ENCODE results near the gene VWA3A.
"Not testable (repeated sequence)": the region's sequence is repeated elsewhere in the genome, so short reads cannot be mapped to it uniquely, and the experiment has no call there.

The VWA3A gene, protein sequence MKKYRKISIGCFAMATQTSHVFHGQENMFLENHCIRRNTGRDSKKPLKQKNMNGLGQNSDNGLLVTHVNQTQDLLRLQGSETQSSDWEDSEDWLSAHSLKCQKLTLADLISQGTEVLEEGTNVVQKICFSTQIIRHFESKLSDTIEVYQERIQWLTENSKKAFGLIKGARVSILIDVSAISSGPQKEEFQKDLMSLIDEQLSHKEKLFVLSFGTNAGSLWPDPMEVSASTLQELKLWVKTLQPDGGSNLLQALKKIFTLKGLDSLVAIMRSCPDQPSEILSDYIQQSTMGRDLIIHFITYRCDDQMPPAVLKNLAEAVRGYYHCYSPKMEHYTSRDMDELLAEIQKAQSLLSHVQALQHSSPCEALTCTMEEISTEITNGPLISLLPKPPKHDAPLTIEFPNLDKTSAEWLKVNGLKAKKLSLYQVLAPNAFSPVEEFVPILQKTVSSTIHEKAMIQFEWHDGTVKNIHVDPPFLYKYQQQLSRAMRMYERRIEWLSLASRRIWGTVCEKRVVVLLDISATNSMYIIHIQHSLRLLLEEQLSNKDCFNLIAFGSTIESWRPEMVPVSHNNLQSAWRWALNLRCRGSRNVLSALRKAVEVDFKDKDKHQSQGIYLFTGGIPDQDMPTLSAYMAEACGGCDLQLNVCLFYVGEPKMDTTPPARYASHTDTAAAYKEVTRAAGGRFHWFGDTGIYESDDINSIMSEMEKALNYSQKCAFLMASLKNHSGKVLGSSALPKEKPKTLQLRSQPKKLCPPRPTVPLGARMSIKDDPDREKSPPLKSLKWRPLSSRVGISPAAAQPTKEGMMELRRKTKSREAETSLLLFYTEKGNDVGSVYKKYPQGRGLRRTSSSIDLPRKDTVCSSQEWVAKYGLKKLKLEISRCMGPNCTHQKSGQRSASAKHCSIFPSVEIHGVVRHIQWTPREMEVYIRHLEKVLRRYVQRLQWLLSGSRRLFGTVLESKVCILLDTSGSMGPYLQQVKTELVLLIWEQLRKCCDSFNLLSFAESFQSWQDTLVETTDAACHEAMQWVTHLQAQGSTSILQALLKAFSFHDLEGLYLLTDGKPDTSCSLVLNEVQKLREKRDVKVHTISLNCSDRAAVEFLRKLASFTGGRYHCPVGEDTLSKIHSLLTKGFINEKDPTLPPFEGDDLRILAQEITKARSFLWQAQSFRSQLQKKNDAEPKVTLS

DNA sequence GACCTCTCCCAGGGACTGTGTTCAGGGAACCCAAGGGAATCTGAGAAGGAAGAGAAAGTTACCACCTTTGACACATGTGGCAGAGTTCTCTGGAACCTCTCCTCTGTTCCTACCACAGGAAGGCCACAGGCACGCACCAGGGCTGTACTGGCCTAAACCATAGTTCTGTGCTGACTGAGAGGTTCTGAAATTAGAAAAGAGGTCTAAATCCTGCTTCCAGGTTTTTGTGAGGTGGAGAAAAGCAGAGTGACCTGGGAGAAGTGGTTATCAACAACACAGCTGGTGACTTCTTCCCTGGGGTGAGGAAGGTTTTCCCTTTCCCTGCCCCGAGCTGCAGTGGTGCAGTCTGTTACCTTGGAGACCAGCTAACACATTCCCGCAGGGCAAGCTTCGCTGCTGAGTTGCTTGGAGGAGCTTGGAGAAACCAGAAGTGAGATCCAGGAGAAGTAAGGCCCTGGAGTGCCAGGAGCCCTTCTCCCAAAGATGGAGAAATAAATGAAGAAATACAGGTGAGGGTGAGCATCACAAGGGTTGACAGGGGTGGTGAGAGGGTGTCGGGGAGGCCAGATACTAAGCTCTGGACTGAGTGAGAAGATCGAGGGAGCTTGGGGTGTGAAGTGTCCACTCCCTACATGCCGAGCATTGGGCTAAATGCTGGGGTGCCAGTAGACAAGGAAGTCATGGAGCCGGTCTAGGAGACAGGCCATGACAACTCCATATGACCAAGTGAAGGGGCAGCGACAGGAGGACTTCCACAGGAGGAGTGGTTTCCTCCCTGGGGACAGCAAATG is at the start of gene VWA3A:
Gene VWA3A, plus strand, starts transcription at position 399 of the 791 bp plus-strand sequence. Its CDS starts 97 bp downstream, at position 496.
- no peak for DNase-seq (ENCODE audit: low spot score)
- FAIRE-seq: no peak

DNA sequence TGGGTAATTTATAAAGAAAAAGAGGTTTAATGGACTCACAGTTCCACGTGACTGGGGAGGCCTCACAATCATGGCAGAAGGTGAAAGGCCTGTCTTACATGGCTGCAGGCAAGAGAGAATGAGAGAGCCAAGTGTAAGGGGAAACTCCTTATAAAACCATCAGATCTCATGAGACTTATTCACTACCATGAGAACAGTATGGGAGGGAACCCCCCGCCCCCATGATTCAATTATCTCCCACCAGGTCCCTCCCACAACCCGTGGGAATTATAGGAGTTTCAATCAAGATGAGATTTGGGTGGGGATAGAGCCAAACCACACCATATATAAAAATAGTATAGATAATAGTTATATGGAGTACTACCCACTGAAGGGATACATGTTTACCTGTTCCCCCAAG is 48.5 kb upstream of the VWA3A start:
- FAIRE-seq; DNase-seq (ENCODE audit: low spot score): not testable (repeated sequence)

DNA sequence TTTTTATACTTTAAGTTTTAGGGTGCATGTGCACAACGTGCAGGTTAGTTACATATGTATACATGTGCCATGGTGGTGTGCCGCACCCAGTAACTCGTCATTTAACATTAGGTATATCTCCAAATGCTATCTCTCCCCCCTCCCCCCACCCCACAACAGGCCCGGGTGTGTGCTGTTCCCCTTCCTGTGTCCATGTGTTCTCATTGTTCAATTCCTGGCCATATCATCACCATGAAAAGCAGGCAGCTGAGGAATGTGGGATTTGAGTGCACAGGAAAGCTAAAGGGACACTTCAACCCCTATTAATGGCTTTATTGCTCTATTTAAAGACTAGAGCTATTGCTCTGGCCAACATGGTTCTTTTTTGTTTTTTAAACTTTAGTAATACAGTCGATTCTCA is 46.5 kb upstream of the VWA3A start:
- DNase-seq (ENCODE audit: low spot score); FAIRE-seq: not testable (repeated sequence)

DNA sequence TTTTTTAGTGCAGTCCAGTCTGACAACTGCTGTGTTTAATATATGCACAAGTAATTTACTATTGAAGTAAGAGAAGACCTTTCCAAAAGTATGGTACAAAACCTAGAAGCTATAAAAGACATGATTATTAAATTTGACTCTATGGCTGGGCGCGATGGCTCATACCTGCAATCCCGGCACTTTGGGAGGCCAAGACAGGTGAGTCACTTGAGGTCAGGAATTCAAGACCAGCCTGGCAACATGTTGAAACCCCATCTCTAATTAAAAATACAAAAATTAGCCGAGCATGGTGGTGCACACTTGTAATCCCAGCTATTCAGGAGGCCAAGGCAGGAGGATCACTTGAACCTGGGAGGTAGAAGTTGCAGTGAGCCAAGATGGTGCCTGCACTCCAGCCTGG is 41.4 kb upstream of the VWA3A start:
- FAIRE-seq (no peak), DNase-seq (ENCODE audit: low spot score) (no peak)

DNA sequence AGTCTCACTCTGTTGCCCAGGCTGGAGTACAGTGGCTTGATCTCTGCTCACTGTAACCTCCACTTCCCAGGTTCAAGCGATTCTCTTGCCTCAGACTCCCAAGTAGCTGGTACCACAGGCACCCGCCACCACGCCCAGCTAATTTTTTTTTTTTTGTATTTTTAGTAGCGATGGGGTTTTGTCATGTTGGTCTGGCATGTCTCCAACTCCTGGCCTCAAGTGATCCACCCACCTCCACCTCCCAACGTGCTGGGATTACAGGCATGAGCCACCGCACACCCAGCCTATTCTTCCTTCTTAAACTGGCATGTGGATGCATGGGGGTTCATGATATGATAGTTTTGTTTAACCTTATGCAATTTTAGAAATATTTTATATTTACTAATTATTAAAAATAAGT is 39.4 kb upstream of the VWA3A start:
- DNase-seq (ENCODE audit: low spot score) (no peak), FAIRE-seq (no peak)

DNA sequence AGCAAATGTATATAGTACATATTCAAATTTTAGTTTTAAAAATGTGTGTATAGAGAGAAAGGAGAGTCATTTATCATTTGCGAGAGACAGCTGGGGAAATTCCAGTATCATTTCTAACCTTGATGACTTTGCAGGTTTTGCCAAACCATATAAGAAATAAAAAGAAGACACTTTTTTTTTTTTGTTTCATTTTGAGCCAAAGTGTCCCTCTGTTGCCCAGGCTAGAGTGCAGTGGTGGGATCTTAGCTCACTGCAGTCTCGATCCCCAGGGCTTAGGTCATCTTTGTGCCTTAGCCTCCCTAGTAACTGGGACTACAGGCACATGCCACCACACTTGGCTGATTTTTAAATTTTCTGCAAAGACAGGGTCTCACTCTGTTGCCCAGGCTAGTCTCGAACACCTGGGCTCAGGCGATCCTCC is 38.4 kb upstream of the VWA3A start:
- FAIRE-seq: no peak
- DNase-seq (ENCODE audit: low spot score): no peak

DNA sequence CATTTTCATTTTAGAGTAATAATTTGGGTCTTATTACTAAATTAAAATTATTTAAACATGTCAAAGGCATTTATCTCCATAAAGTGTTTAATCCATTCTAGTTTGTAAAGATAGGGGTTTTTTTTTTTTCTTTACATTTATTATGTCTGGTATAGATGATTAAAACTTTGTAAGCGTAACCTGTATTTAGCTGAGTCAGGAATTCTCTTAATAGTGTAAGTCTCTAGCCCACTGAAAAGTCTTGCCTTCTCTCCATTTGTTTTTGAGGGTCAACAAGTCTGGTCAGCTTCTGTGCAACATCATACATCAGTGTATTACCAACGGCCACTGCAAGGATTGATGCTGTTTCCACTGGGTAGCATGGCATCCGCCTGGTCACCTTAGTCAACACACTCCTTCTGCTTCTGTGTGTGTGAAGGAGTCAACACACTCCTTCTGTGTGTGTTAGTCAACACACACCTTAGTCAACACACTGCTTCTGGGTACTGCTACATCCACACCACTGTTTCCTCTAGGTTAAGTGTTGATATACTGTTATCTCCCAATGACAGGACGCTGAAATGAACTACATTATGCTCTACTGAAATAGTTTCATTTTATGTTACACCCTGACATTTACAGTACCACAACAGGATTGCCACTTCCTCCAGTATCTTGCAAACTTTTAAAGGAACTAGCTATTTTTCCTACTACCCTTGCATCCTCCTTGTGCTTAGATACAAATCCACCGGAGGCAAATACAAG is 37.3 kb upstream of the VWA3A start:
- DNase-seq (ENCODE audit: low spot score) (no peak), FAIRE-seq (no peak)

DNA sequence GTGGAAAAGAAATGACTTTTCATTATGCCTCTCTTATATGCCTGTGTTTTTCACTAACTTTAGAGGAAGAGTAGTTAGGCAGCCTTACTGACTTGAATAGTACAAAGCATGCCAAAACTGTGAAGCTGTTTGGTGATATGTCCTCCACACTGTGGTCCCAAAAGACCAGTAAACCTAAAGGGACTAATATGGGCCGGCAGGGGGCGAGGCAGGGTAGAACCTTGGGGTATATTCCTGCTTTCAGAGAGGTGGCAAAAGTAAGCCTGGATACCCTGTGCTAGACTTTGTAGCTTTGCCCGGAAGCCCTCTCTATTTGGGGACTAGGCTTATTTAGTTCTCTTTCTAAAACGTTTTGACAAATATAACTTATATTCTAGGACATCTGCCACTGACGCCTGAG is 36.5 kb upstream of the VWA3A start:
- no peak for FAIRE-seq

DNA sequence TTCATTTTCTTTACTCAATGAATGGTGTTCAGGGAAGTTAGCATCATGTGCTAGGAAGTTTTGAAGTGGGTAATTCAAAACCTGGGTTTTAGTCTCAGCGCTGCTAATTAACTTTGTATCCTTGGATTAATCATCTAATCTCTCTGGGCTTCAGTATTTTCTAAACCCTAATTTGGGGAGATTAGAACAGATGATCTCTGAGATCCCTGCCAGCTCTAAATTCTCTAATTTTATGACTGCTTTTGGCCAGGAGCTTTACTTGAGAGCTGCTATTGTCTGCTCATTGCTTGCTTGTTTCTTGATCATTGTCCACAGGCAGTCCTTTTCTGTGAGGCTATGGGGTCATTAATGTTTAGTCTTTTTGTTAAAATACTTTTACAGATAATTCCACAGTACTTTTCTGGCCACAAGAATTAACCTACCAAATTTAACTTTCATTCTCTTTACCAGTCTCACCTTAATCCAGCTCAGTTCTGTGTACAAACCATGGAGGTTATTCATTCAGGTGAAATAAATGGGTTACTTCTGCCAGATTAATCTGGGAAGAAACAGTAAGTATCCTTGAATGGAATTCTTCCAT is 28.4 kb upstream of the VWA3A start:
- FAIRE-seq: no peak

More for the DNA sequence above, 36.5 kb upstream of the VWA3A start:
- no peak for DNase-seq (ENCODE audit: low spot score)

DNA sequence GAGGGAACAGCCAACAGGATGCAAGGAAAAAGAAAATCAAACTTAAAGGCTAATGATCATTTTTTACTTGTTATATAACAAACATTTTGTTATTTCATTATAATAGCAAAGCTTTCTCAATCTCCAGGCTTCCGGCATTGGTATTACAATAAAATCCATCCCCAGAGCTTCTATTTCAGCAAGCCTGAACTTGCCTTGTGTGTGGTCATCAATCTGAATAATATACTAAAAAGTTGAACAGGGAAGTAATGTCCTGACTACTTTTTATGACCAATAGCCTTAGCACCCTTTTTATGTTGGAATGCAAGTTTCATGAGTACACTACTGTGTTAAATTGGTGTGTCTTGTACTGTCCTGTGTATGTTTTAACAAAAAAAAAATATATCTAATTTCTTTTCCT is 27.1 kb upstream of the VWA3A start:
- FAIRE-seq: no peak
- no peak for DNase-seq (ENCODE audit: low spot score)

More for the DNA sequence above, 28.4 kb upstream of the VWA3A start:
- no peak for DNase-seq (ENCODE audit: low spot score)

DNA sequence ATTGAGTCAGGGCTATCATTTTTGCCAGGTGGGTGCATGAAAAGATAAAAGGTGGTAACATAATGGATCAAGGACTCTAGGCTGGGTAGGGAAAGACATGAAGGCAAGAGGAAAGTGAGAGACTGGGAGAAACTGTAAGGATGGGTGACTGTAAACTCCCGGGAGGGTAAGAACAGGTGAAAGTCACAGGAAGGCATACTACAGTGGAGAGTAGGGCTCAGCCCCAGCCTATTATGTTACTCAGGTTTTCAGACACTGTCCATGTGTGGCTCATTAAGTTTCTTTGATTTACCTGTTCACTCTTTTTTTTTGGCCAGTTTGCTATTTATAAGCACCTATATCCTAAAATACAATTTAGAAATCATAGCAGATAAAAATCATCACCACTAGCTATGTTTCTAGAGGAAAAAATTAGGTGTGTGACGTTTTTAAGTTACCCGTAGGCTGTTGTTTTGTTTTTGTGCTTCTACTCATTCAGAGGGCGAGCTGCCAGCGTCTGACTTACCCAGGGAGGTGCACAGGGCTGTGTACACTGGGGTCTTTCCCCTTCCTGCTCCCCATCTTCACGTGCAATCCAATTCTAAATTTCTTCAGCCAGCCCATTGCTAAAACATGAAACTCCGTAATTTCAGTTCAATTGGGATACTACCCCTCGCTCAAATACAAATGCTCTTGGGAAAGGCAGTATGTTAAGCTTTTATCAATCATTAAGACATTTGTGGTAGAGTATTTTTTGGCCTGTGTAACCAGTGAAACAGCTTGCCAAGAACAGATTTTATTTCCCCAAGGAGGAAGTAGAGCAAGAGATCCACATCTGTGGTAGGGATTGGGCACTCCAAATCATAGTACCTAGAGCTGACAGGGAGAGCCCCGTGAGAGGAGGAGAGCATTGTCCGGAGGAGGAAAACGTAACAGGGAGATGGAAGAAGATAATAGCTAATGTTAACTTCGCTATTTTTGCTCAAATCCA is 21.7 kb upstream of the VWA3A start:
- no peak for DNase-seq (ENCODE audit: low spot score)
- no peak for FAIRE-seq

DNA sequence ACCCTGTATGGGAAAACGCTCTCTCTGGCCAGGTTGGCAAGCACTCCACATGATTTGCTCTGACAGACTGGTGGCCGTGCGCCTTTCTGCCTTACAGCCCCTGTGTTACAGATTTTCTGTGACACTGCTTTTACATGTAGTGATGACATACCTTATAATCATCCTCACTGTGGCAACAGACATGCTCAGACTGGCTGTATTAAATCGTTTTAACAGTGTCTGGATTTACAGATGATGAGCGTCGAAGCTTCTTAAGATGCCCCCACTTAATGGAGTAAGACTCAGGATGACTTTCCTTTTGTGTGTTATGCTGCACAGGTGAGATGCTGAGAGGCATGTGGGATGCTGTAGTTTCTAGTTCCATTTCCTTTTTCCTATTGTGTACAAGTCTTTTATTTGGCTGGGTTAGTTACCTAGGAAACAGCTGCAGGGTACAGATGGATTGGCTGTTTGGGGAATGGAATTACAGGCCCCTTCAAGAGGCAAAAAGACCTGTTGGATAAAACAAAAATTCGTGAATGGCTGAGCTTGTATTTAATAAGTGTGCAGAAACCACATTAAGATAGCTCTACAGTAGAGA is 20.9 kb upstream of the VWA3A start:
- DNase-seq (ENCODE audit: low spot score) (no peak), FAIRE-seq (no peak)

DNA sequence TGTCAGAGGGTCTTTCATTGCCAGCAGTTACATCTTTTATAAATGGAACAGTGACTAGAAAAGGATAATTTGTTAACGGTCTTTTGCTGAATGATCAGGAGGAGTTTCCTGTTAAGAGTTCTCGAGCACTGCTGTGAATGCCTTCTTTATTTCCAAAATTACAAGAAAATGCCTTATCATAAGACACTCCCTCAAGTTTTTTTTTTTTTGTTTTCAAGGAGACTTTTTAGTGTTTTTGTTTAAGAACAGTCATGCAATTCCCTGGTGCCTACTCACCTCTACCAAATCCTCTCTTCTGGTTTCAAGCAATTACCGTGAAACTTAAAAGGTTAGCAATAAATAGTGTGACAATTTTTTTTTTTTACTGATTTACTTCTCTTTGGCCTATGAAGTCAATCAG is 19.0 kb upstream of the VWA3A start:
- DNase-seq (ENCODE audit: low spot score) (no peak), FAIRE-seq (no peak)

DNA sequence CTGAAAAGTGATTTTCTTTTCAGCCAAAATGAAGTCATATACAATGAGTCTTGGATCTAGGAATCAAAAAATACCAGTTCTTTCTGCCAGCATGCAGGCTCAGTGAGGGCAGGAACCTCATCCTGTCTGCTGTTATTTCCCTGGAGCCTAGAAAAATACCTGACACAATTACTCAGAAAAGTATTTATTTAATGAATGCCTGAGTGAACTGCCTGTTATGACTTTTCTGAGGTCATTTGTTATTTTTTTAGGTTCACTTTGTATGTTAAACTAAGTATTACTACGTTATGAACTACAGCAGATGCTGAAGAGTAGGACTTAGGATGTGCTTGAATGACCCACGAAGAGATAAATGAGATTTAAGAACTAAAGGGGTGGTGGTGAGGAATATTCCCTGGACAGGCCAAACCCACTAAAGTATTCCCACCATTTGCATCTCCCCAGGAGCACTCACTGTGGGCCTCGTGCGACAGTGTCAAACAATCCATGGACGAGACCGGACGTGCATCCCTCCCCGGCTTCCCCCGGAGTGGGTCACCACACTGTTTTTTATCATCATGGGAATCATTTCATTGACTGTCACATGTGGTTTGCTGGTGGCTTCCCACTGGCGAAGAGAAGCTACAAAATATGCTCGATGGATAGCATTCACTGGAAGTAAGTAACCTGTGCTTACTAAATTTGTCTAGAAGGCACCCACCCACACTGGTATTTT is 17.1 kb upstream of the VWA3A start:
- FAIRE-seq (no peak), DNase-seq (ENCODE audit: low spot score) (peak; percentile 24)

DNA sequence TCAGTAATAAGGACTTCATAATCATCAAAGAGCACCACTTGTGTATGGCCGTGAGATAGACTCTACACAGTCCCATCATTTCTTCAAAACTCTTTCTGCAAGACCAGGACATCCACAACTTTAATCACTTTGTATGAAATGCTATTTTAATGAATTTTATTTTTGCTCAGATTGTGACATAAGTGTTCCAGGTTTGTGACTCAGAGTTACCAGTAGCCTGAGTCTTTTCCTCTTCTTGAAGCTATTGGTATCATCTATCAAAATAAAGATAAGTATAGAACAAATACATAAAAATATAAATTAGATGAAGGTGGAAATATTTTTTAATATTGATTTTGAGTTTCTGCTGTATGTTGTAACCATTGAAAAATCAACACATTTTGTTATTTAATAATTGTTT is 16.6 kb upstream of the VWA3A start:
- FAIRE-seq: no peak

DNA sequence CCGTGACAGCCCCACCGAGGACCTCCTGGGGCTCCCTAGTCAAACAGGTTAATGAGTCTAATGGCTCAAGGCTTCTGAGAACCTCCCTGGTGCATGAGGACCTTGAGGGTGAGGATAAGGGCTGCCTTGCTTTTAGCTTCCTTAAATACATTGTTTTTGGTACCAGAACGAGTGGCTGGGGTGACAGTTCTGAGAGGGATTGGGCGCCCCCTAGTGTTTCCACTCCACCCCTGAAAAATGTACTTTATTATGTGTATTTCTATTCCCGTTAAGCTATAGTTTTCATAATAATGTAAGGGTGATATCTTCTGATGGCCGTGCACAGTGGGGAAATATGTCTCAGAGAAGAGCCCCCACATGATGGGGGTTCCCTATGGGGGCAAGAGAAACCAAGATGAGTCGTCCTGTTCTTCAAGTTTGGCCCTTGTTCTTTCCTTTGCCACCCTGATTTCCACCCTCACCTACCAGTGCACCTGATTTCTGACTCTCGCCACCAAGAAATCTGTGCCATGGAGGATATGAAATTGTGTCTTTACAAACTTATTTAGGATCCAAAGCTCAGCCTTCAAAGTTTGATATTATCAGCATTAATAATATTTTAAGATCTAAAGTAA is 14.5 kb upstream of the VWA3A start:
- peak; percentile 7 for DNase-seq (ENCODE audit: low spot score)
- no peak for FAIRE-seq

More for the DNA sequence above, 16.6 kb upstream of the VWA3A start:
- no peak for DNase-seq (ENCODE audit: low spot score)

DNA sequence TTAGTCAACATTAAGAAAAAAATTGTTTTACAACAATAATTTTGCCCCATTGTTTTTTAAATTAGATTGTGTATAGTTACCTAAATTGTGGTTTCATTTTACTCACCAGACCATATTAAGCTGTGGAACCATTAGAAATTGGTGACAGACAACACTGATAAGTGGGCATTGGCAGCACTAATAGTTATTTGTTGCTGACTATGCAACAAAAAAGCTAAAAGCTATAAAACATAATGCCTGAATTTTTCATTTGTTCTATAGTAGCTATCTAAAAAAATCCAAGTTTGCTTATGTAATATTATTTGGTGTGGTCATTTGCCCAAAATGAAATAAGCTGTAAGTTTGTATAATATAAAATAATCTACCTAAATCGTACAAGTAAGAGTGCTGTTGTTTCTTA is 13.7 kb upstream of the VWA3A start:
- DNase-seq (ENCODE audit: low spot score): no peak
- FAIRE-seq: no peak
